ENCODE data around the gene PTGR3. TPM values are rescaled to one million over a fixed set of nuclear protein-coding genes. Genes with fewer than 3 reads are reported as not detected.

Gene PTGR3
- total RNA-seq, 1 experiment from 2014 or later: 9.3 TPM

DNA sequence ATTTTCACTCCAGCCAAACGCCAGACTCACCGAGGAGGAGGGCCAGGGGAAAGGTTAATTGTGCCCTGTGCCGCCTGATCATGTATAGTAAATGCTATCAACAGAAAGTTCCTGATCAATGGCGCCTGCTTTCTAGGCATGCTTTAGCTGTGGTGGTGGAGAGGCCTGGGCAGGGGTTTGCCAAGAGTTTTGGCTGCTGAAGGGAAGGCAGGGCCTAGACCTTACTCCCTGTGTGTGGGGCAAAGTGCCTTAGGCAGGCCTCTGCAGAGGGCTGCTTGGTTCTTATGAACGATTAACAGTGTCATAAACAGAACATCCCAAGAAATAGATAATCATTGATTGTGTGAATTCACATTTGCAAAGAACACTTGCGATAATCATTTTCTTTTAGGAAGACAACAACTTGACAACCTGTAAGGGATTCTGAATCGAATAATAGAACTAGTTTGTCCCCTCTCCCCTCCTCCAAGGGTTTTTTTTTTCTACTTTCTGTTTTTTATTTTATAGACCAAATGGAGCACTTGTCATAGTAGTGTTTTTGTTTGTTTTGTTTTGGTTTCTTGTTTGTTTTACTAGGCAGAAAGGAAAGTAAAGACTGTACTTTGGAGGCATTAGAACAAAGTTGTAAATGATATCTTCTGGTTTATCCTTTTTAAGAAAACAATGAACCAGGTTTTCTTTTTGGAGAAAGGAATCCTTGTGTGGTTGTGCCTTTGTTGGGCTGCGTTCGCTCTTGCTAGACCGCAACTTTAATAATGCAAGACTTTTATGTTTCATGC, 8.2 kb upstream of the PTGR3 start:
- Histone ChIP-seq H3K27me3 (replicated peaks; ENCODE audit: control insufficient read depth, insufficient read depth, low read length) (no peaks in the 10 kb centered on the region), H3K4me1 (peaks cover 8% of the 10 kb centered on the region; the same call in 1 of the 2 replicates), H3K9me3 (no peaks in the 10 kb centered on the region), H3K4me3 (ENCODE audit: low read depth, low read length) (no peak overlapping the region), H3K36me3 (ENCODE audit: control insufficient read depth, insufficient read depth, low read length) (no peaks in the 10 kb centered on the region)
- Mint-ChIP-seq H3K9me3 (ENCODE audit: unreplicated experiment) (no peaks in the 10 kb centered on the region), H3K4me1 (ENCODE audit: low read depth, unreplicated experiment) (no peaks in the 10 kb centered on the region), H3K27ac (ENCODE audit: unreplicated experiment) (no peak overlapping the region), H3K27me3 (ENCODE audit: insufficient read depth, unreplicated experiment) (no peaks in the 10 kb centered on the region), H3K4me3 (ENCODE audit: unreplicated experiment) (no peak overlapping the region), H3K36me3 (ENCODE audit: insufficient read depth, unreplicated experiment) (peaks cover 6% of the 10 kb centered on the region)
- intact Hi-C loops (cut with micrococcal nuclease; ENCODE audit: unreplicated experiment): no loop called here
- TF ChIP-seq, protein P1, sequence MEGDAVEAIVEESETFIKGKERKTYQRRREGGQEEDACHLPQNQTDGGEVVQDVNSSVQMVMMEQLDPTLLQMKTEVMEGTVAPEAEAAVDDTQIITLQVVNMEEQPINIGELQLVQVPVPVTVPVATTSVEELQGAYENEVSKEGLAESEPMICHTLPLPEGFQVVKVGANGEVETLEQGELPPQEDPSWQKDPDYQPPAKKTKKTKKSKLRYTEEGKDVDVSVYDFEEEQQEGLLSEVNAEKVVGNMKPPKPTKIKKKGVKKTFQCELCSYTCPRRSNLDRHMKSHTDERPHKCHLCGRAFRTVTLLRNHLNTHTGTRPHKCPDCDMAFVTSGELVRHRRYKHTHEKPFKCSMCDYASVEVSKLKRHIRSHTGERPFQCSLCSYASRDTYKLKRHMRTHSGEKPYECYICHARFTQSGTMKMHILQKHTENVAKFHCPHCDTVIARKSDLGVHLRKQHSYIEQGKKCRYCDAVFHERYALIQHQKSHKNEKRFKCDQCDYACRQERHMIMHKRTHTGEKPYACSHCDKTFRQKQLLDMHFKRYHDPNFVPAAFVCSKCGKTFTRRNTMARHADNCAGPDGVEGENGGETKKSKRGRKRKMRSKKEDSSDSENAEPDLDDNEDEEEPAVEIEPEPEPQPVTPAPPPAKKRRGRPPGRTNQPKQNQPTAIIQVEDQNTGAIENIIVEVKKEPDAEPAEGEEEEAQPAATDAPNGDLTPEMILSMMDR (IDR thresholded peaks at IDR 0.05; ENCODE audit: insufficient read depth in 1 of 2, low read depth in 1 of 2, low read length in 1 of 2, severe bottlenecking in 1 of 2, unreplicated experiment in 1 of 2): no peak
- BruUV-seq (replicated peaks): no TSS peak
- DNase-seq: no peak
- ChIA-PET CTCF (no interaction called here), POLR2A (no interaction called here)

GRCh38 chr18:75216212-75216910, 7.4 kb upstream of the PTGR3 start:
- Mint-ChIP-seq H3K4me1 (ENCODE audit: low read depth, unreplicated experiment) (no peaks in the 10 kb centered on the region), H3K36me3 (ENCODE audit: insufficient read depth, unreplicated experiment) (peaks cover 6% of the 10 kb centered on the region), H3K4me3 (ENCODE audit: unreplicated experiment) (no peak overlapping the region), H3K27ac (ENCODE audit: unreplicated experiment) (no peak overlapping the region), H3K27me3 (ENCODE audit: insufficient read depth, unreplicated experiment) (no peaks in the 10 kb centered on the region), H3K9me3 (ENCODE audit: unreplicated experiment) (no peaks in the 10 kb centered on the region)
- Histone ChIP-seq H3K4me1 (peaks cover 8% of the 10 kb centered on the region; the same call in 1 of the 2 replicates), H3K9me3 (no peaks in the 10 kb centered on the region), H3K4me3 (ENCODE audit: low read depth, low read length) (no peak overlapping the region), H3K36me3 (ENCODE audit: control insufficient read depth, insufficient read depth, low read length) (no peaks in the 10 kb centered on the region), H3K27me3 (replicated peaks; ENCODE audit: control insufficient read depth, insufficient read depth, low read length) (no peaks in the 10 kb centered on the region)
- no TSS peak for BruUV-seq (replicated peaks)
- CTCF ChIA-PET: no interaction called here
- TF ChIP-seq, protein P1 (IDR thresholded peaks at IDR 0.05; ENCODE audit: insufficient read depth in 1 of 2, low read depth in 1 of 2, low read length in 1 of 2, severe bottlenecking in 1 of 2, unreplicated experiment in 1 of 2): no peak
- intact Hi-C loops (cut with micrococcal nuclease; ENCODE audit: unreplicated experiment): no loop called here
- POLR2A ChIA-PET: no interaction called here
- no peak for DNase-seq

GRCh38 chr18:75215663-75216062, 6.7 kb upstream of the PTGR3 start:
- Histone ChIP-seq H3K27me3 (replicated peaks; ENCODE audit: control insufficient read depth, insufficient read depth, low read length) (no peaks in the 10 kb centered on the region), H3K9me3 (no peaks in the 10 kb centered on the region), H3K36me3 (ENCODE audit: control insufficient read depth, insufficient read depth, low read length) (no peaks in the 10 kb centered on the region), H3K4me1 (peaks cover 8% of the 10 kb centered on the region; the same call in 1 of the 2 replicates), H3K4me3 (ENCODE audit: low read depth, low read length) (no peak overlapping the region)
- no TSS peak for BruUV-seq (replicated peaks)
- TF ChIP-seq, protein P1 (IDR thresholded peaks at IDR 0.05; ENCODE audit: insufficient read depth in 1 of 2, low read depth in 1 of 2, low read length in 1 of 2, severe bottlenecking in 1 of 2, unreplicated experiment in 1 of 2): no peak
- no peak overlapping the region for H3K4me3 Mint-ChIP-seq (ENCODE audit: unreplicated experiment)
- no peak for DNase-seq
- no peaks in the 10 kb centered on the region for H3K27me3 Mint-ChIP-seq (ENCODE audit: insufficient read depth, unreplicated experiment)
- ChIA-PET CTCF (no interaction called here), POLR2A (no interaction called here)
- H3K4me1 Mint-ChIP-seq (ENCODE audit: low read depth, unreplicated experiment): no peaks in the 10 kb centered on the region
- intact Hi-C loops (cut with micrococcal nuclease; ENCODE audit: unreplicated experiment): no loop called here
- H3K27ac Mint-ChIP-seq (ENCODE audit: unreplicated experiment): no peak overlapping the region
- peaks cover 11% of the 10 kb centered on the region for H3K36me3 Mint-ChIP-seq (ENCODE audit: insufficient read depth, unreplicated experiment)
- H3K9me3 Mint-ChIP-seq (ENCODE audit: unreplicated experiment): no peaks in the 10 kb centered on the region
